A549 treated with CpdA at 1 μM for 4 hours (cell line): ENCODE measurements around the gene CGA. TPM values are rescaled to one million over a fixed set of nuclear protein-coding genes. Genes with fewer than 3 reads are reported as not detected.

Experiments
- total RNA-seq: library from RNA; stranded (reverse); fragments of 200-300 nt; extraction: Qiagen RNA extraction; gene quantifications from 5 replicates; pipeline ENCODE4 v1.2.3, GENCODE V29; 2022; ENCODE audit warnings: low read depth

CGA gene
- total RNA-seq, result 0.08 to 0.15 TPM in 2 of 5 replicates, not detected in the others

DNA sequence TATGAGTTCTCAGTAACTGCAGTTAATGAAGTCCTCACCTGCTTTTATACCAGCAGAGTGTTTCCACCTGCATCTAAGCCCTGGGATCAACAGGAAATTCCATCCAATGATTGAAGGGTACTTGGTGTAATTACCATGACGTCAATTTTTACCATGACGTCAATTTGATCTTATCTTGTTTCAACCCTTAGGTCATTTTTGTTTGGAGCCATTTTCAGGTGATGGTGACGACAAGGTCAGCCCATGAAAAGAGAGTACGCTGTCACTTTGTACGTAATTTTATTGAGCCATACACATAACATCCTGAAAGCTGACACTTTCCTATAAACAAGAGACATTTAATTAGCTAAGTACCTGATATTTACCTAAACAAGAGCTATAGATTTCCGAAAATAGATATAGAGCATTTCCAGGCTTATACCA lies at the start of gene CGA:
Gene CGA (minus strand): TSS at position 20 of the 423 bp plus-strand sequence. CDS start 6,906 bp downstream, outside the sequence.

Other genes starting within 250 kb of the CGA start
- not detected in 5 replicates for gene HTR1E, start 157.6 kb downstream of the CGA start, total RNA-seq
- gene ZNF292, start 60.5 kb upstream of the CGA start, total RNA-seq, result 2.0 to 5.3 TPM (median 3.2 TPM) in 5 replicates
- gene SMIM8, start 227.5 kb upstream of the CGA start, total RNA-seq, result 1.9 to 3.9 TPM (median 3.8 TPM) in 5 replicates
- gene GJB7, start 234.2 kb upstream of the CGA start, total RNA-seq, result not detected in 5 replicates
- gene C6orf163, start 249.7 kb upstream of the CGA start, total RNA-seq, result 0.24 to 0.54 TPM (median 0.27 TPM) in 5 replicates